Medulla oblongata (tissue), 1 donor: Measurements from ENCODE around the gene TPO.
A peak's percentile ranks its signal among the peaks of the same experiment; 100 is the strongest.
"Not testable (repeated sequence)": the region's sequence is repeated elsewhere in the genome, so short reads cannot be mapped to it uniquely, and the experiment has no call there.

Experiments
- DNase-seq: peaks from one replicate; pipeline ENCODE4 v3.0.0-alpha.2; 2015; ENCODE audit errors: extremely low spot score

Gene TPO

GRCh38 chr2:1413156-1413710 lies at the start of gene TPO:
Gene TPO, plus strand, starts transcription at chr2:1413463. Its CDS starts 946 bp downstream, at chr2:1414409.
- DNase-seq = no peak

DNA sequence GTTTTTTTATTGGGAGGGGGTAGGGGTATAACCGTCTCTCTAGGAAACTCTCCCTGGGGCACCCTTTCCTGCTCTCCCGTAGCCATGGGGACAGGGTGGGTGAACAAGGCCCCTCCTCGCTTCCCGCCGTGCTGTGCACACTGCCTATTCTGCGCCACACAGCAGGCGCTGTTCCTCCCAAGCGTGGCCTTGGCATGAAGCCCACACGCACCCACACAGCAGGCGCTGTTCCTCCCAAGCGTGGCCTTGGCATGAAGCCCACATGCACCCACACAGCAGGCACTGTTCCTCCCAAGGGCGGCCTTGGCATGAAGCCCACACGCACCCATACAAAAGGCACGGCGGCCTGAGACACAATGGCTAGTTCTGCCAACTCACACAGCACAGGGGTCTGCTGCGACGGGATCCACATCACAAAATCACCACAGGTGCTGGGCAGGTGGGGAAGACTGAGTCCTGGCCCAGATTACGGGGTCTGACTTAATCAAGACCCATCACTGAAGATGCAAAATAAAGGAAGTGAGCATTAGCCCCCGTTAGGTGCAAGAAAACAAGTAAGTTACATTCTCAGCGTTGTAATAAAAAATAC lies 46.6 kb upstream of the TPO start:
- peak; percentile 84 for DNase-seq

DNA sequence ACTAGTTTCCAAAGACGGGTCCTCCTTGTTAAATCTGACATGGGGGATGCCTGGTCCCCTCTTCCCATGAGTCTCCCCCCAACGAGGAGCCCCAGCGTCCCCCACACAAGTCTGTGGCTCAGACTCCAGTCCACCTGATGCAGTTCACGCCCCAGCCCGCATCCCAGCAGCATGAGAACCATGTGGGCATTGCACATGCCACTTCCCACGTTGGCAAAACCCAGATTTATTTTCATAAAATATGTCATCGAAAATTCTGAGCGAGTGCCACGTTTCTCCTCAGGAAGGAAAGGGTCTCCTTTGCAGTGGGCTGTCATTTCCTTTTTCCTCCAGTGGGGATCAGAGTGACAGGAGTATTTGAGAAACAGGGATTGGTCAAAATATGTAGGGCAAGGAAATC lies 45.7 kb upstream of the TPO start:
- no peak for DNase-seq

- no peak for DNase-seq
These were observed 43.4 kb upstream of the TPO start for GRCh38 chr2:1369905-1370304.

- no peak for DNase-seq
These were observed 42.8 kb upstream of the TPO start for GRCh38 chr2:1370461-1370860.

- no peak for DNase-seq
These were observed 42.2 kb upstream of the TPO start for GRCh38 chr2:1371082-1371481.

DNA sequence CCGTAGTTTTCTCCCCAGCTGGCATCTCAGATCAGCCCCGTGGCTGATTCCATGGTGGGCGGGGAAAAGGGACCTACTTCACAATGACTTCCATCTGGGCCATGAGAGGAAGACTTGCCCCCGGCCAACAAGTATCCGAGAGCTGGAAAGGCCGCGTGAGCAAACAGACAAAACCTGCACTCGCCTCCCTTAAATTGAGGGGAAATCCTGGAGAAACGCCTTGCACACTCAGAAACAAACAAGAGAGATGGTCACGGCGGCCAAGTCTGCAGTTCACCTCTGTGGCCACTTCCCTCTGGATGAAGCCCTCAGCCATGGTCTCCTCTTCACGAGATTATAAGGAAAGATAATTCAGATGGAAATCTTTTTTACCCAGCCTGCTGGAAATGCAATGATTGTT lies 39.4 kb upstream of the TPO start:
- no peak for DNase-seq

- DNase-seq = no peak
These were observed 39.0 kb upstream of the TPO start for GRCh38 chr2:1374287-1374686.

DNA sequence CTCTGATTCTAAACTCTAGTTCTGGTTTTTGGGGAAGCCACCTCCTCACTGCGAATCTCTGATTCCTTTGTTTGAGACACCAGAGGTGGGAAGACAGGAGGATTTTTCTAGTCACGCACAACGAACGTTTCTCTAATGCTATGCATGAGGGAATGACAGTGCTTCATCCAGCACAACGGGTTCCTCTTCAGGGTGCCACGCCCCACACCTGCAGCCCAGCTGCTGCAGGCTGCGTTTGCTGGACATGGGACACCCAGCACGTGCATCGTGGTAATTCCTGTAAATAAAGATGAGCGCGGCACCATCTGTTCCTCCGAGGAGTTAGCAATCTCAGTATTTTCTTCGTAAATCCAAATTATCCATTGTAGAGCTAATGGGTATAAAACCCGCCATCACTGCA lies 37.5 kb upstream of the TPO start:
- no peak for DNase-seq

DNA sequence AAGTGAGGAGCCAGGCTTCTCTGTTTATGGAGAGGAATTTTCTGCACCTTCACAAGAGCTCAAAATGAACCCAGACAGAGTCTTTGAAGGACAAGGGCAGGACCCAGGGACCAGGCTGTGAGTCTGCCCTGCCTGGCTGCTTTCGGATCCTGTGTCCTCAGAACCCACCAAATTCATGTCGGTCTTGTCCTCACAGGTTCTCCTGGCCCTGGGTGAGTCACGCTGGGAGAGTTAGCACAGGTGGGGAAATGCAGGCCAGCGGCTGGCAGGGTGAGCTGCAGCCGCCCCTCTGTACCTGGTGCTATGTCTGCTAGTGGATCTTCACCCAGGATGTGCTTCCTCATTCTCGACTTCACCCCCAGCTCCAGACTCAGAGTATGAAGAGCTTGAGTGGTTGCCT lies 35.8 kb upstream of the TPO start:
- no peak for DNase-seq

GRCh38 chr2:1378456-1379150 lies 34.7 kb upstream of the TPO start:
- DNase-seq = no peak

- DNase-seq = no peak
These were observed 31.6 kb upstream of the TPO start for GRCh38 chr2:1381644-1382043.

GRCh38 chr2:1387954-1388725 lies 25.1 kb upstream of the TPO start:
- not testable (repeated sequence) for DNase-seq

GRCh38 chr2:1390118-1390517 lies 23.1 kb upstream of the TPO start:
- not testable (repeated sequence) for DNase-seq

DNA sequence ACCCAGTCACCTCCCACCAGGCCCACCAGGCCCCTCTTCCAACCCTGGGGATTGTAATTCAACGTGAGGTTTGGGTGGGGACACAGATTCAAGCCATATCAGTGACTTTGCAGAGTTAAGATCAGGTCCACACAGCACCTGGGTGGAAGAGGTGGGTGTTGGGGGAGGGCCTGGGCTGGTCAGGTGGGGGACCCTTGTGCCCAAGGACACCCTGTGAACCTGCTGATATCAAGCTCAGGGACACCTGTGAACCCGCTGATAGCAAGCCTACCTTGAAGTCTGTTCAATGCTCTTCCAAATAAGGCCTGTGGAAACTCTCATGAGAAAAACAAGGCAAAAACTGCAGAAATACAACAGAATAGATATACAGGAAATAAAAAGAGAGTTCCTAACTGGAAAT lies 19.9 kb upstream of the TPO start:
- DNase-seq = no peak

- no peak for DNase-seq
These were observed 18.4 kb upstream of the TPO start for GRCh38 chr2:1394709-1395408.

- DNase-seq = no peak
These were observed 15.9 kb upstream of the TPO start for GRCh38 chr2:1397350-1397749.

DNA sequence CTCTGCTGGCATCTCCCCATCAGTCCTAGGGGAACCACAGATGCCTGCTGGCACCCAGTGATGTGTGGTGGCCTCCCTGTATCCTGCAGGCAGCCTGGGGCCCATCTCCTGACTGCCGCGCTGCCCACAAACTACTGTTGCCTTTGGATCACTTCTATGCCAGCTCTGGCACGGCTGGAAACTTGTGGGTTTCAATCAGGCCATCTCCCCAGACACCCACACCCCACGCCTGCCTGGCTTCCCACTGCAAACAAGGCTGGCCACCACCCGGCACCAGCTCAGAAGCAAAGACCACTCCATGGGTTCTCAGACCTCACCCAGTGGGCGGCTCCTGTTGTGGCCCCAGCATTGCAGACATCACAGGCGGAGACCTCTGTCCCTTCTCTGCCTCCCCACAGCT lies 15.1 kb upstream of the TPO start:
- no peak for DNase-seq

GRCh38 chr2:1400943-1401735 lies 12.1 kb upstream of the TPO start:
- DNase-seq = no peak

- no peak for DNase-seq
These were observed 11.2 kb upstream of the TPO start for GRCh38 chr2:1402064-1402463.

DNA sequence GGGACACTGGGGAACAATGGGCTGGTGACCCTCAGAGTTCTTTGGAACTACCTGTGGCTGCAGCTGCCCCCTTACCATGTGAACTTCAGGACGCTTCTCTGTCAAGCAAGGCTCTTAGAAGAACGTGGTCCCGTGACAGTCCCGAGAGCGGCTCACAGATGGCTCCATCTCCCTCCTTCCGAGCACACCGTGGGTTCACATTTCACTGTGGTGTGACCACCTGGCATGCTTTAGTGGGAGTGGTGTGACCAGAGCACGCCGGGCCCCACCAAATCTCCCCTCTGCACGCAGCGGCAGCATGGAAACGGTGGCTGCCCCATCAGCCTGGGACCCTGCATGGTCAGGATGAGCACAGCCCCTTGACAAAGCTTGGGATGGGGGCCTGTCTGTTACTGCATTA lies 9.7 kb upstream of the TPO start:
- no peak for DNase-seq
